Measurements from ENCODE around the gene ARID1B.

Gene ARID1B

DNA sequence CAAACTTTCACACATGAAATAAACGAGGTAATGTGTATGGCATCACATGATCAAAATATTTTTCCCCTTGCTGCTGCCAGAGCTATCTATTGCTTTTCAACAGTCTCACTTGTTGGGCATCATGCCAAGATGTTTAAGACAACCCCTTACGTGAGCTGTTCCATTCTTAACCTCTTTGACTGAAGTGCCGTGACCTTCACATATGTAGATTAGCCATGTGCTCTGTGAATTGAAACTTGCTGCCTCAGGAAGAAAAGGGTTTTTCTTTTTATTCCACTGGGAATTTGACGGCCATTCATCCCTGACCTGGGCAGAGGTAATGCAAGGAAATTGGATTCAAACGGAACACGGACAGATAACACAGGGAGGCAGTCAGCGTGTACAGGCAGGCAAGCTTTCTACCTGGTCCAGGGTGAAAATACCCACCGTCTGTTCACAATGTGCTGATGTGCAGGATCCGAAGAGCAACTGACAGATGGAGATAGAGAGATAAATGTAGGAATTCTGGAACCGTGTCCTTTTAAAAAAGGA lies 14.2 kb downstream of the ARID1B start:
- no peak for DNase-seq (ENCODE audit: low read depth in 2 of 2)

DNA sequence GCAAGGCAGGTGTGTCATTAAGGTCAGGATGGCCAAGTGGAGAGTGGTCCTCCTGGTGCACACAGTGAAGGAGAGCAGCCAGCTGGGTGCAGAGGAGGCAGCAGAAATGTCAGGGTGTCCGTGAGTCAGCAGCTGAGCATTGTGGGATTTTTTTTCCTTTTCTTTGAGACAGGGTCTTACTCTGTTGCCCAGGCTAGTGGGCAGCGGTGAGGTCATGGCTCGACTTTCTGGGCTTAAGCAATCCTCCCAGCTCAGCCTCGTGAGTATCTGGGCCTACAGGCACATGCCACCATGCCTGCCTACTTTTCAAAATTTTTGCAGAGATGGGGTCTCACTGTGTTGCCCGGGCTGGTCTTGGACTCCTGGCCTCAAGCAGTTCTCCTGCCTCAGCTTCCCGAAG lies 16.0 kb downstream of the ARID1B start:
- DNase-seq (ENCODE audit: low read depth in 2 of 2) = no peak

DNA sequence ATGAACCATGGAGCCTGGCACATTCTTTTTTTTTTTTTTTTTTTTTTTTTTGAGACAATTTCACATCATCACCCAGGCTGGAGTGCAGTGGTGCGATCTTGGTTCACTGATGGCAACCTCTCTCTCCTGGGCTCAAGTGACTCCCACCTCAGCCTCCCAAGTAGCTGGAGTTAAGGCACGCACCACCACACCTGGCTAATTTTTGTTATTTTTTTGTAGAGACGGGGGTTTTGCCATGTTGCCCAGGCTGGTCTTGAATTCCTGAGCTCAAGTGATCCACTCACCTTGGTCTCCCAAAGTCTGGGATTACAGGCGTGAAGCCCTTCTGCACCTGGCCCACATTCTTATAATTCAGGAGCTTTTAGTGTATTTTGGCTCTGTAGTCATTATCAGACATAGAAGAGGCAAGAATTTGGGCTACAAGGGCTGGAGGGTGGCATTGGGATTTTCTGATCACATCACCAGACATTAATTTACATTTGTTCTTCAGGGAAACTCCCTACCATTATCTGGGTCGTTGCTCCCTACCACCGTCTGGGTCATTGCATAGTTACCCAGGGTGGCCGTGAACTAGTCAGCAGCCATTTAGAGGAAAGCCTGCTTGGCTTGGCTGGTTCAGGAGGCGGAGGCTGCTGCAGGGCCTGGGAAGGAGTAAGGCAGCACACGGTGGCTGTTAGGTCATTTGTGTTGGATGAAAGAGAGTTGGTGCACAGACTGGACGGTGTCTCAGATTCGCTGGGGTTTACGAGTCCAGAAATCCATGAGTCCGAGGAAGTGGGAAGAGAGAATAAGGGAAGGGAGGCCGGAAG lies 17.6 kb downstream of the ARID1B start:
- no peak for DNase-seq (ENCODE audit: low read depth in 2 of 2)

DNA sequence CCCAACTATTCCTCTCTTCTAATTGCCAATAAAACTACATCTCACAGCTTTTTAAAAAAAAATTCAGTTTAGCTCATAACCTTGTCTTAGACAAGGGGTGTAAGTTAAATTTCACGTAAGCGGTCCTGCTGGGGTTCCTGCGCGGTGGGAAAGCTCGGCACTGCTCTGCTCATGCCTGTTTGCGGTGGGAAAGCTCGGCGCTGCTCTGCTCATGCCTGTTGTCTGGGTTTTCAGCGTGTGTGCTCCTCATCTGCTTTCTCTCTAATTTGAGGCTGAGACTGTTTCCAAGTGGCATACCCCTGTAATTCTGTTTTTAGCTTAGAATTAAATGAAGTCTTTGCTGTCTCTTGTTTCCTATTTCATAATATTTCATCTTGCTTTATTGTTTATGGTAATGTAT lies 18.6 kb downstream of the ARID1B start:
- DNase-seq (ENCODE audit: low read depth in 2 of 2) = no peak

DNA sequence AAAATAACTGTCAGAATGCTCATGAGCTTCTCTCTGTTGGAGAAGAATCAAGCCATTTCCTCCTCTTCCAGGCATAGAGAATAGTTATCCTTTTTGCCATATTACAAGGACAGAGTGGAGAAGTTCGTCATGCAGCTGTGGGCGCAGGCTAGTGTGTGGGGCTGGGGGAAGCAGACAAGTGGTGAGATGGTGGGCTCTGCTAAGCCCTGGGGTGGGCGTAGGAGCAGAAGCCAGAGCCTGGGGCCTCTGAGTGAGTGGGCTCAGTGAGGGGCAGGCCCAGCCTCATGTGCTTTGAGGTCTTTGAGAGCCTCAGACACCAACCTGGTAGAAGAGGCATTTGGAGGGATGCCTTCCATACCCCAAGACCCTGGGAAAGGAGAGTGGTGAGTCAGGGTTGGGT lies 19.4 kb downstream of the ARID1B start:
- DNase-seq (ENCODE audit: low read depth in 2 of 2) = no peak

DNA sequence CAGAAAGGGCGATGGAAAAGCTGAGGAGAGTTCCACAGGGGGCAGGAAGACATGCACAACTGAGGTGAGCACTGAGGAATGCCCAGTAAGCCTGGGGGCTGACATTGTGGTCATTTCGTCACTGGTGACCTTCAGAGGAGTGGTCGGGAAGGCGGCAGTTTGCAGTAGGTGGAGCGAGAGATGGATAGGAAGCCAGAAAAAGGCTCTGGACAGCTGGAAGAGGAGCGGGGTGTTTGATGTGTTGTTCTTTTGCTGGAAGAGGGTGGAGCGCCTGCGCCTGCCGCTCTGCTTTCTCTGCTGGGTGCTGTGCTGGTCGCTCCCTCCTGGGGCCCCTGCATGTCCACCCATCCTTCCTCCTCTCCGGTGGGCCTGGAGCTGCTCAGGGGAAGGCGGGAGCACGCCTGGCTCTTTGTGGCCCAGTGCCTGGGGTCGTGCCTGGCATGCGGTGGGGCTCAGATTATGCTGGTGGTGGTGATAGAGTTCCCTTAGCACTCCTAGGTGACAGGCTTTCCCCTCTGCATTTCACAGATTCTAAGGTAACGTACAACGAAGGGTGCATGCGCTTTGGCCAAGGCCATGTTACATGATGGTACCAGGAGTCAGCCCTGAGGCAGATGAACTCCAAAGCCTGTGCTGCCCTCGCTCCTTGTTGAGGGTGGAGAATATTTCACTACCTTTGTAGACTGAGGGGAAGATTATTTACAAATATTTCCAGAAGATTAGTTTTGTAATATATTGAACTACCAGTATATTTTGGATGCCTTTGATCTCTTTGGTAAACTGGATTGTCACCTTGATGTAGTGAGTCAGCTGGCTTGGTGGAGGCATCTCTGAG lies 20.9 kb downstream of the ARID1B start:
- DNase-seq (ENCODE audit: low read depth in 2 of 2) = no peak

DNA sequence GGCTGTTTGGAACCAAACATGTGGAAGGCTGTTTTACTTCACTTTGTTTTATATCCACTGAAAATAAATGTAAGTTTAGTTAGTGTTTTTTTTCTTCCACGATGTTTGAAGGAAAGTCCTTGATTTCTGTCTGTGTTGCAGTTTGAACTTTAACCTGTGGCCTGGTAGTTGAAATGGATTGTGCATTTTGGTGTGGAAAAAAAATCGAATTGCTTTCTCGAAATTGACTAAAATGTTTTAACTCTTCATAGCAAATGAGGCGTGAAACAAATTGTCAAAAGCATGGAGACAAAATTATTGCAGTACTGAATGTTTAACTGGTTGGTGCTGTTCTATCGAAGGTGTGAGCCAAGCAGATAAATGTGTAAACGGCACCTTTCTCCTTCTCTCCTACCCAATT lies 24.5 kb downstream of the ARID1B start:
- no peak for DNase-seq (ENCODE audit: low read depth in 2 of 2)

DNA sequence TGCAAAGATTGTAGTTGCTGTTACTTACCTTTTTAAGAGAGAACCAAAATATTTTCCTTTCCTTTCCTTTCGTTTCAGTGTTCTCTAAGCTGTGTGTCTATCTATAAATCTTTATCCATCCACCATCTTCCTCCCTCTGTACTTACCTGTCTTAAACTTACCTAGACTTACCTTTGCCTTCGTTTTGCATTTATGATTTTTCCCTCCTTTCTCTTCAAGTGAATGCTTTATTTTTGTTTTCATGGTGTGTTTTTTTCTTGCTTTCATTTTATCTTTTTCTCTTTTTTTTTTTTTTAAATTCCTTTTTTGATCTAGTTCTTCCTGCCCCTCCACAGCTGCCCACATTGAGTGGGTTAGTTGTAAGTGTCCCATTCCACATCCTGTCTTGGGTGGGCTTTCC lies 26.2 kb downstream of the ARID1B start:
- no peak for DNase-seq (ENCODE audit: low read depth in 2 of 2)

DNA sequence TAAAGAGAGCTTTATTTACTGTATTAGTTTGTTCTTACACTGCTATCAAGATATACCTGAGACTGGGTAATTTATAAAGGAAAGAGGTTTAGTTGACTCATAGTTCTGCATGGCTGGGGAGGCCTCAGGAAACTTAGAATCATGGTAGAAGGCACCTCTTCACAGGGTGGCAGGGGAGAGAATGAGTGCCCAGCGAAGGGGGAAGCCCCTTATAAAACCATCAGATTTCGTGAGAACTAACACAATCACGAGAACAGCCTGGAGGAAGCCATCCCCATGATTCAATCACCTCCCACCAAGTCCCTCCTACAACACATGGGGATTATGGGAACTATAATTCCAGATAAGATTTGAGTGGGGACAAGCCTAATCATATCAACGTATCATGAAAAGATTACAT lies 27.2 kb downstream of the ARID1B start:
- peak in 1 of 2 donors; percentile 20 for DNase-seq (ENCODE audit: low read depth in 2 of 2)

DNA sequence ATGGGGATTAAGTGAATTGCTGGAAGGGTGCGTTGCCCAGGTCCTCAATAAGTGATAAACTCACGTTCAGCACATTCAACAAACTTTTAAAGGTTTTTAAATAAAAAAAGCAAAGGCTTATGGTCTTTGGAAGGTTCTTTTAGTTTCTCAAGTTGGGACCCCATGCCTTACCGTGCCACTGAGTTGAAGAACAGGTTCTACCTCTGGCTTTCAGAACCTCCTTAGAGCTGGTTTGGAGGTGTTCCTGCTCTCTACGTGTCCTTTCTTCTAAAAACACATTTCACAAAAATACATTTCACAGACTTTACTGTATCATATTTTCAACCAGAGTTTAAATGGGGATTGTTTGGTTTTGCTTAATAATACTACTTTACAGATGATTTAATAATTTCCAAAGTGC lies 29.0 kb downstream of the ARID1B start:
- no peak for DNase-seq (ENCODE audit: low read depth in 2 of 2)

DNA sequence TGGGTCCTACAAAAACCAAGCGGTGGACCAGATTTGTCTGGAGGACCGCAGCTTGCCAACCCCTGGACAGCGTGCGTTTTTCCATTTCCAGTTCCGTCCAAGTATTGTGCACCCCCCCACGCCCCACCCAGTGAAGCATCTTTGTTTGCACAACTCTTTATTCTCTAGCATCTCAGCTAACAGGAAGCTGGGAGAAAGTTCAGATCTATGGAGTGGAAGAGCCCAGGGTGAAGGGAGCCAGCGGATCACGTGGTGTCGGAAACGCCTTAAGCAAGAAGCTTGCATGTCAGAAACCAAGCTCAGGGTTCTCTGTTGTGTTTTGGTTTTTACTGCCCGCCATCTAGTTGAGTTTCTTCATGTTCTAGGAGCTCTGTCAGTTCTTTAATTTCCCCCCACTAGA lies 29.9 kb downstream of the ARID1B start:
- DNase-seq (ENCODE audit: low read depth in 2 of 2) = no peak

DNA sequence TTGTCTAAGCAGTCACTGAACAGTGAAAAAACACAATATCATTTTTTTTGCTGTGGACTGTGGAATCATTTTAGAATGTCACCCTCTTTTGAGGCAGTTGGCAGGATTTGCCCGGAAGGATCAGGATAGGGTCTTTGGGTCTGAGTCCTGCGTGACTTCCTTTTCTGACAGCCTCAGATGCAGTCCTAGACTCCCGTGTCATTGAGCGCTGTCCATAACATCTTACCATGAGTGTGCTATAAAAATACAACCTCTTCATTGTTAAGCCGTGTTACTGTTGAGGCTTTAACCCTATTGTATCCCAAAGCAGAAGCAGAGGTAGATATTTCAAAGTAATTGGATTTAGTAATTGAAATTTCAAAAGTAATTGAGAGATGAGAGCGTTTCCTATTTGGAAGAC lies 30.6 kb downstream of the ARID1B start:
- DNase-seq (ENCODE audit: low read depth in 2 of 2) = no peak

DNA sequence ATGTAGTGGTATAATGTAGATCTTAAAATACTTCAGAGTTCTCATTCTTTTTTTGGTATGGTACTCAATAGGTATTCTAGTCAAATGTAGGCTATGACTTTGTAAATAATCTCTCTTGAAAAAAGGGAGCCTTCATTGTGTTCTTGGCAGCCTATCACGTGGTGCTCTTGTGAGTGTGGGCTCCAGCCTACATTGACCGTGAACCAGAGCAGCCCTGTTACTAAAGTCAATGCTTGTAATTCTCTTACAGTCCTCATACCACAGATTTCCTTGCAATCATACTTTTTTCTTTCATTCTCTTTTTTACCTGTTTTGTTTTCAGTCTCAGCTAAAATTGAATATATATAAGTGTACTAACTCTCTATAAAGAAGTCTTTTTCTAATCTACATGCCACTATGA lies 31.1 kb downstream of the ARID1B start:
- no peak for DNase-seq (ENCODE audit: low read depth in 2 of 2)

DNA sequence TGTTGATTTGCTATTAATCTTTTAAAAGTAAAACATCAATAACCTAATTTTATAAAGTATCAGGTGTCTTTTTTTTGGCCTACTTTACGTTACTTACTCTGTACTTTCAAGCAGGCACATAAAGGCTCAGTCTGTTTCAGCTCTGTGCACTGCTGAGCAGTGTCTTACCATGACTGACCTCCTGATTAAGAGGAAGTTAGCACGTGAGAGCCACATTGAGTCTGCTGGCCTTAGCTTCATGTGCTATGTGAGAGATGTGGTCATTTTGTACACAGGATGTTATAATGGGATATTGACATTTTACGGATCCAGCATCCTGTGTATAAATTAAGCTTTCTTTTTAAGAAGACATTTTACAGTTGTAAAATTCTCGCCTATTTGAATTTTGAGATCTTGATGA lies 31.9 kb downstream of the ARID1B start:
- DNase-seq (ENCODE audit: low read depth in 2 of 2) = no peak

DNA sequence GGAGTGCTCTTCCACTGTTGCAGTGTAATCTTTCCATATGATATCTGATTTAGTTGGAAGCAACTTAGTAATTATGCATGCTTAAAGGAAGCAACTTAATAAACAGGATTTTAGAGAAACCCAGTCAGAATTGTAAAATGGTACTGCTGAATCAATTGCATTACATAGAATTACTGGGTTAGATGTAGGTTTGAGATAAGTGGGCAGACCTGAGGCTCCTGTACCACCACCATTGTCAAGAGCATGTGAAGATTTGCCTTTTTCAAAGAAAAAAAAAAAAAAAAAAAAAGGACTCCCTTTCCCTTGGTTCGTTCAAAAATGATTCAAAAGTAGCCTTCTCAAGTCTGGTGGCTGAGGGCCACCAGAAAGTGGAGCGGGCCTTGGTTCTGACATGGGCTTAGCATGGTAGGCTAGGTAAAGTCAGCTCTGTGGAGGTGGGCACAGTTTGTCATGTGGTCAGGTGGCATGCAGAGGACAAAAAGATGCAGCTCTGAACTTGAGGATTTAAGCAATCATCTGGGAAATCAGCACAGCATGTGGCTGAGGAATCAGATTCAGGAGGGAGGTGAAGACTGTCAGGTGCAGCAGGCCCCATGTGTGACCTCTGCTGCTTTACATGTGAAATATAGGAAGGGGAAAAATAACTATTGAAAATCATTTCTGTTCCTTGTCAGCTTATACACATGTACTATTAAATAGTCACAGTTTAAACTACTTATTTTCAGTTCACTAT lies 32.4 kb downstream of the ARID1B start:
- DNase-seq (ENCODE audit: low read depth in 2 of 2) = no peak

DNA sequence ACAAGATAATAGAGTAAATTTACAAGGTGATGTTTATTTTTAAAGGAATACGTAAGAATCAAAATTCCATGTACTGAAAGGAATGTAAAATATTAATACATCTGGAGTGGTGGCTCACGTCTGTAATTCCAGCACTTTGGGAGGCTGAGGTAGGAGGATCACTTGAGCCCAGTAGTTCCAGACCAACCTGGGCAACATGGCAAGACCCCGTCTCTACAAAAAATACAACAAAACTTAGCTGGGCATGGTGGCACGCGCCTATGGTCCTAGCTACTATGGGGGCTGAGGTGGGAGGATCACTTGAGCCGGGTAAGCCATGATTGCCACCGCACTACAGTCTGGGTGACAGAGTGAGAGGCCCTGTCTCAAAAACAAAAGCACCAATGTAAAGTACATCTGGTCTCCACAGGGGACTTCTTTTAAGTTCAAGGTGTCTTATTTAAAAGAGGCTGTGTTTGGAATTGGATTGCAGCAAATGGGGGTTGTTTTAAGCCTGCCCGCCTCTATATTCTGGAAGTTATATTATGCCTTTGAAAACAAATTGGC lies 36.9 kb downstream of the ARID1B start:
- no peak for DNase-seq (ENCODE audit: low read depth in 2 of 2)

DNA sequence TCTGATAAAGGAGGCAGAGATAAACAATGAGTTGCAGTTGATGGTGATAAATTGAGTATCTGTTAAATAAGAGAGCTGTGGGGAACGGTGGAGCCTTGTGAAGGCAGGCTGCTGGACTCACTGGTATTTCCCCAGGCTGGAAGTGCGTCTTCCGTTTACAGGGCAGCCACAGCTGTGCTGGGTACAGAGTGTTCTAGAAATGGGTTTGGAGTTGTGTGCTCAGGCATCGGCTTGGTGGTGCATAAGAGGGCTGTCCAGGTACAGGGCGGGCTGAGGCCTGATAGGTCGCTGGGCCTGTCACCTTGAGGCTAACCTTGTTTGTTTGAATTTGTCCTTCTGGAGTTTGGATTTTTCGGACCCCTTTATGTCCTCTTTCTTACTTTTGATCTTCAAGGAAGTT lies 39.3 kb downstream of the ARID1B start:
- DNase-seq (ENCODE audit: low read depth in 2 of 2) = no peak

DNA sequence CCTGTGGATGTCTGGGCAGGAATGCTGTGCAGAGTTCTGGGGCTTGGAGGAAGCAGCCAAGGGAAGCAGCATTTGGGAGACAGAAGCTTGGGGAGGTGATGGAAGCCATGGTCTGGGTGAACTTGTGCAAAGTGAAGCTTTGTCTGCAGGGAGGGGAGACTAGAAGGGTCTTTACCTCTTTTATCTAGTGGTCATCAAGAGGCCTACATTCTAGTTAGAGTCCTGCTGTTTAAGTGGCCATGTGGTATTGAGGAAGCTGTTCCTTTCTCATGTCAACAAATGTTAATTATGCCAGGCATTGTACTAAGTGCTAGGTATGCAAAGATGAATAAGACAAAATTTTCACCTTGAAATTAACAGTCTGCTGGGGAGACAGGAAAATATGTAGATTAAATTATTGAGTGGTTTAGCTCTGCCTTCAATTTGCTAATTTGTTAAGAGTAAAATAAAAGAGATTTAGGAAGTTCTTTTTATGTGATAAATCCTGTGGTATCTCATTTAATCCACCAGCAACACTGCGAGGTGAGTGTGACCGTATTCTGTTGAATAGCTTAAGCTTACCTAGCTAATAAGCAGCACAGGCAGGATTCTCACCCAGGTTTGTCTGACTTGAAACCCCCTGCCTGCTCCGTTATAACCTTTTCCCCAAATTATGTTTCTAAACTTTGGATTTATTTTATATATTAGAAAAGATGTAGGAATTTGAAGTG lies 43.1 kb downstream of the ARID1B start:
- DNase-seq (ENCODE audit: low read depth in 2 of 2) = no peak

DNA sequence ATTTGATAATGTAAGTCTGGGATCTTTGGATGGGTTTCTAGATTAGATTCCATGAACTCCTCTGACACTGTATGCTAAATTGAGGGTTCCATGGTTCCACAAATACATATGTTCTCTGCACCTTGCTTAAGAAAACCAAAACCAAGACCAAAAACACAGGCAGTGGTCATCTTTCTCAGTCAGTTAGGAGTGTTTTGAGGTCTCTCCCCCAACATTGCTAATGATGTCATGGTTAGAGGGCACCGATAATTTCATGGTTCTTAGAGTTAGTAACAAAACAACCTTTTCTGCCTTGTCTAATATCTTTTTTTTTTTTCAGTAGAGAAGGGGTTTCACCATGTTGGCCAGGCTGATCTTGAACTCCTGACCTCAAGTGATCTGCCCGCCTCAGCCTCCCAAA lies 44.5 kb downstream of the ARID1B start:
- DNase-seq (ENCODE audit: low read depth in 2 of 2) = no peak

DNA sequence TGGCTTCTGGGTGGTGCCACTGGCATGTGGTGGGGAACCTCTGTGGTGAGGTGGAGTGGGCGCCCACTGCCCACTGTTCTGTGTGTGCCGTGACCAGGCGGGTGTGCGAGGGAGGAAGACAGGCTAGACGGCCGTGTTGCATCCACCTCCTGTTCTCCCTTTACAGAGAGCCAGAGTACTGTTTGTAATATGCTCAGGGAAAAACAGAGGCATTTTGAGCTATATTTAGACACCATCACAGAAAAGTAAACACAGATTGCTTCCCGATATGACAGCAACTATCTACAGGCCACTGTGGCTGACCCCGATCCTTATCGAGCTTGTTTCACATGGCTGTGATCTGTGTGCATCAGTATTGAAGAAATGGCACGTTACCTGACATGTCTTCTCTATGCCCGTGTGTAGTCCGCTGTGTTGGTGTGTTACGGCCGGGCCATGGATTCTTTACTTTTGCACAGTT lies 45.6 kb downstream of the ARID1B start:
- DNase-seq (ENCODE audit: low read depth in 2 of 2) = no peak

DNA sequence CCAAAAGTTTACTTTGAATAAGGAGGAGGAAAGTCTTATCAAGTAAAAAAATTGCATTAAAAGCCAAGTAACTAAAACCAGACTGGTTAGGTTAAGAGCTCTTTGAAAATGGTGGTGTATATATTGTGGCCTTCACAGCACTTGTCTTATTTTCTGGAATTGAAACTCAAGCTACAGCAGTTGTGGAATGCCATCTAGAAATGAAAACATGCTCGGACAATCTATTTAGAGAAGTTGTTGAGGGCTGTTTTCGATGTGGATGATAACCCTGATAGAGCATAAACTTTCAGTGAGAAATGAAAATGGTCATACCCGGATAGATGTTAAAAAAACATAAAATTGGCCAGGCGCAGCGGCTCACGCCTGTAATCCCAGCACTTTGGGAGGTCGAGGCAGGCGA lies 47.0 kb downstream of the ARID1B start:
- DNase-seq (ENCODE audit: low read depth in 2 of 2) = no peak
